Measurements from ENCODE around the gene FANCE.
"Not testable (repeated sequence)": the region's sequence is repeated elsewhere in the genome, so short reads cannot be mapped to it uniquely, and the experiment has no call there.

The FANCE gene

GRCh38 chr6:35432702-35433101 is 19.4 kb upstream of the FANCE start:
- not testable (repeated sequence) for FAIRE-seq

GRCh38 chr6:35435074-35435837 is 16.9 kb upstream of the FANCE start:
- FAIRE-seq = no peak

- no peak for FAIRE-seq
Observed at GRCh38 chr6:35436071-35436857, 15.9 kb upstream of the FANCE start.

GRCh38 chr6:35438378-35439065 is 13.6 kb upstream of the FANCE start:
- not testable (repeated sequence) for FAIRE-seq

- no peak for FAIRE-seq
Observed at GRCh38 chr6:35439308-35439707, 12.8 kb upstream of the FANCE start.

GRCh38 chr6:35441205-35441604 is 10.9 kb upstream of the FANCE start:
- no peak for FAIRE-seq

GRCh38 chr6:35441642-35442041 is 10.5 kb upstream of the FANCE start:
- FAIRE-seq = no peak

- no peak for FAIRE-seq
Observed at GRCh38 chr6:35442693-35443092, 9.4 kb upstream of the FANCE start.

- no peak for FAIRE-seq
Observed at GRCh38 chr6:35443341-35444030, 8.7 kb upstream of the FANCE start.

GRCh38 chr6:35445691-35446090 is 6.4 kb upstream of the FANCE start:
- FAIRE-seq = no peak

GRCh38 chr6:35448191-35448590 is 3.9 kb upstream of the FANCE start:
- FAIRE-seq = no peak

- peak; percentile 85 for FAIRE-seq
Observed at GRCh38 chr6:35449287-35449881, 2.8 kb upstream of the FANCE start.

- no peak for FAIRE-seq
Observed at GRCh38 chr6:35451354-35452182, 570 bp upstream of the FANCE start.

- no peak for FAIRE-seq
Observed at GRCh38 chr6:35453236-35453635, 1.1 kb downstream of the FANCE start.

- no peak for FAIRE-seq
Observed at GRCh38 chr6:35454391-35455110, 2.4 kb downstream of the FANCE start.

GRCh38 chr6:35457907-35458306 is 5.8 kb downstream of the FANCE start:
- FAIRE-seq = no peak

GRCh38 chr6:35461270-35461669 is 9.1 kb downstream of the FANCE start:
- FAIRE-seq = no peak

GRCh38 chr6:35463292-35463691 is 11.2 kb downstream of the FANCE start:
- no peak for FAIRE-seq

GRCh38 chr6:35465646-35466045 is 13.5 kb downstream of the FANCE start:
- FAIRE-seq = no peak

GRCh38 chr6:35468181-35468979 is 16.2 kb downstream of the FANCE start, which contains the start of gene RPL10A:
Gene RPL10A, plus strand, starts transcription at chr6:35468401. Its CDS starts 34 bp downstream, at chr6:35468435.
- FAIRE-seq = no peak

All from G401.6 (cell line).